Endothelial cell of umbilical vein (primary cell): Measurements from ENCODE around the gene PRIM2. TPM values are rescaled to one million over a fixed set of nuclear protein-coding genes. Genes with fewer than 3 reads are reported as not detected.

Source experiments
- BruUV-seq: library from RNA; stranded (reverse); fragments of 400-500 nt; replicated peaks from 2 replicates; lab custom pipeline; 2021; lab: Mats Ljungman, UMichigan
- CTCF ChIA-PET: fragments of 300-600, 350-600 bp; sonication (Branson Sonifier 250); formaldehyde crosslinking; loops from one replicate; lab custom pipeline; 2021; ENCODE audit warnings: antibody characterized with exemption, inconsistent platforms; lab: Charles Lee
- POLR2A ChIA-PET: fragments of 300-600, 350-600 bp; sonication (Branson Sonifier 250); formaldehyde crosslinking; loops from one replicate; lab custom pipeline; 2021; ENCODE audit warnings: antibody characterized with exemption, inconsistent platforms; lab: Charles Lee
- DNase-seq: peaks from one replicate; pipeline ENCODE4 v3.0.0-alpha.2; 2011; ENCODE audit warnings: low read depth, low spot score
- FAIRE-seq: peaks from 2 replicates; lab custom pipeline; 2011; peaks lifted over from hg19 to GRCh38; lab: Jason Lieb, UNC
- H2AFZ ChIP-seq: 2 replicates; pipeline ENCODE4 v1.6.0; 2012; ENCODE audit warnings: low read depth, low read length, control low read depth, inconsistent platforms
- H3K27ac ChIP-seq: 2 replicates; pipeline ENCODE4 v1.5.1; 2011; ENCODE audit warnings: low read depth, mild to moderate bottlenecking, control low read depth, low read length, moderate library complexity; ENCODE audit not compliant: insufficient read depth
- H3K27me3 ChIP-seq, 2 experiments: 2 replicates each; pipeline versions ENCODE4 v1.6.0 to v1.6.1; 2011; ENCODE audit warnings: low read length in 2 of 2, mixed read lengths in 1 of 2; ENCODE audit not compliant: control insufficient read depth in 2 of 2, insufficient read depth in 2 of 2
- H3K36me3 ChIP-seq, 2 experiments: 2 replicates in 1 of 2; 3 replicates in 1 of 2; pipeline ENCODE4 v1.5.1; 2011; ENCODE audit warnings: low read length in 2 of 2, mild to moderate bottlenecking in 1 of 2, moderate library complexity in 1 of 2; ENCODE audit not compliant: control insufficient read depth in 2 of 2, insufficient read depth in 2 of 2; ENCODE audit errors: extremely low read depth in 1 of 2
- H3K4me1 ChIP-seq: 3 replicates; pipeline ENCODE4 v1.5.1; 2011; ENCODE audit warnings: mild to moderate bottlenecking, low read length; ENCODE audit not compliant: control insufficient read depth, insufficient read depth; ENCODE audit errors: extremely low read depth
- H3K4me2 ChIP-seq: 2 replicates; pipeline ENCODE4 v1.6.1; 2011; ENCODE audit warnings: low read length, control low read depth, mixed read lengths; ENCODE audit not compliant: insufficient read depth
- H3K4me3 ChIP-seq, 3 experiments: fragments of 200-600 bp in 1 of 3; sonication (generic), shearing (Covaris generic) in 1 of 3; replicated peaks in 1 of 3; 2 replicates each; pipeline ENCODE4 v1.5.1; 2011 to 2016; ENCODE audit warnings: control low read depth in 3 of 3, low read length in 3 of 3, mild to moderate bottlenecking in 2 of 3, inconsistent platforms in 1 of 3, low read depth in 1 of 3, moderate library complexity in 1 of 3; ENCODE audit not compliant: insufficient read depth in 1 of 3
- H3K79me2 ChIP-seq: 2 replicates; pipeline ENCODE4 v1.6.0; 2012; ENCODE audit warnings: low read length, inconsistent platforms; ENCODE audit not compliant: control insufficient read depth, insufficient read depth
- H3K9ac ChIP-seq: replicated peaks from 2 replicates; pipeline ENCODE3; 2011; ENCODE audit warnings: low read length, control low read depth; ENCODE audit not compliant: insufficient read depth; ENCODE audit errors: extremely low read depth
- H3K9me1 ChIP-seq: replicated peaks from 3 replicates; pipeline ENCODE4 v1.6.0; 2011; ENCODE audit warnings: mild to moderate bottlenecking, low read length; ENCODE audit not compliant: control insufficient read depth, insufficient read depth; ENCODE audit errors: extremely low read depth
- H3K9me3 ChIP-seq: replicated peaks from 2 replicates; pipeline ENCODE4 v1.5.1; 2012; ENCODE audit warnings: low read length, inconsistent platforms; ENCODE audit not compliant: control insufficient read depth, insufficient read depth
- H4K20me1 ChIP-seq: replicated peaks from 2 replicates; pipeline ENCODE3; 2011; ENCODE audit warnings: mild to moderate bottlenecking, low read length; ENCODE audit not compliant: control insufficient read depth, insufficient read depth; ENCODE audit errors: extremely low read depth
- EZH2 ChIP-seq: IDR thresholded peaks from 2 replicates; pipeline ENCODE4 v1.6.1; 2012; ENCODE audit warnings: borderline replicate concordance, low read depth, mild to moderate bottlenecking, moderate library complexity, low read length, inconsistent platforms; ENCODE audit not compliant: severe bottlenecking
- FOS ChIP-seq: IDR thresholded peaks from 2 replicates; pipeline ENCODE4 v1.6.1; 2011; ENCODE audit warnings: mild to moderate bottlenecking, low read length, moderate library complexity, borderline replicate concordance; ENCODE audit not compliant: insufficient read depth
- GATA2 ChIP-seq: IDR thresholded peaks from 2 replicates; pipeline ENCODE4 v1.7.0; 2011; ENCODE audit warnings: low read depth, mild to moderate bottlenecking, moderate library complexity, mixed read lengths, low read length; ENCODE audit not compliant: insufficient read length, insufficient read depth
- JUN ChIP-seq: IDR thresholded peaks from 2 replicates; pipeline ENCODE4 v1.6.1; 2011; ENCODE audit warnings: borderline replicate concordance, low read depth; ENCODE audit not compliant: insufficient read length, insufficient read depth
- MYC ChIP-seq: IDR thresholded peaks from one replicate; pipeline ENCODE4 v1.6.1; 2011; ENCODE audit warnings: mild to moderate bottlenecking, low read depth, low read length
- POLR2A ChIP-seq: IDR thresholded peaks from 2 replicates; pipeline ENCODE4 v1.6.1; 2012; ENCODE audit warnings: low read depth, mild to moderate bottlenecking, control low read depth, low read length
- POLR2AphosphoS5 ChIP-seq: IDR thresholded peaks from 2 replicates; pipeline ENCODE4 v1.6.1; 2012; ENCODE audit warnings: low read depth, mild to moderate bottlenecking, control low read depth, low read length, moderate library complexity; ENCODE audit not compliant: insufficient read depth
- dilution Hi-C: fragments of 300-500 bp; cut with MboI; formaldehyde crosslinking; loops from one replicate; pipeline ENCODE4 v1.15.0; 2019; ENCODE audit warnings: low sequenced_read_pairs; ENCODE audit not compliant: extremely low pct_ligation_motif_present
- intact Hi-C: fragments of 100-400 bp; cut with micrococcal nuclease; formaldehyde crosslinking; loops from one replicate; pipeline ENCODE4 v1.10.0; 2022
- polyA plus RNA-seq, 4 experiments: library from polyadenylated mRNA; depleted of rRNA in 3 of 4; stranded (reverse) in 3 of 4; unstranded in 1 of 4; fragments of >200 nt; gene quantifications; 2 replicates each; pipeline versions ENCODE4 v1.2.1 to v1.2.3, GENCODE V29; 2011 to 2012; ENCODE audit warnings: missing spikeins in 1 of 4
- total RNA-seq: library from RNA; stranded (reverse); gene quantifications from 2 replicates; pipeline ENCODE4 v1.2.3, GENCODE V29; 2021
- TF ChIP-seq, protein P1 (sequence below), 2 donors: IDR thresholded peaks; 1 replicate in 1 of 2; 2 replicates in 1 of 2; pipeline ENCODE4 v1.5.1; 2011; ENCODE audit warnings: low read length in 2 of 2, mild to moderate bottlenecking in 2 of 2, moderate library complexity in 2 of 2, control low read depth in 1 of 2, inconsistent platforms in 1 of 2, low read depth in 1 of 2; ENCODE audit not compliant: insufficient read depth in 1 of 2; ENCODE audit errors: extremely low read depth in 1 of 2
- TF ChIP-seq, protein P2 (sequence below): IDR thresholded peaks from 2 replicates; pipeline ENCODE4 v1.6.1; 2011; ENCODE audit not compliant: insufficient read depth, insufficient read length

Gene PRIM2
- total and polyA plus RNA-seq, 2 donors (not counting 3 experiments of a cell fraction or from before 2014, with no cell fraction given): 5.3 to 21.0 TPM

- no peak for FAIRE-seq
- ChIA-PET CTCF (no interaction called here), POLR2A (no interaction called here)
- dilution Hi-C loops: no loop called here
- H3K79me2 ChIP-seq: peaks cover 7% of the 10 kb centered on the region
- intact Hi-C loops: no loop called here
- H3K4me1 ChIP-seq: no peaks in the 10 kb centered on the region
- H2AFZ ChIP-seq: no peak overlapping the region
- H3K4me3 ChIP-seq: no peak overlapping the region
- H3K27ac ChIP-seq: no peak overlapping the region
- no peak overlapping the region for H3K9ac ChIP-seq
- no peaks in the 10 kb centered on the region for H3K9me3 ChIP-seq
- BruUV-seq: no TSS peak
- peaks cover 2 to 5% of the 10 kb centered on the region in 2 experiments for H3K36me3 ChIP-seq
- no peaks in the 10 kb centered on the region for H3K9me1 ChIP-seq
- H4K20me1 ChIP-seq: no peaks in the 10 kb centered on the region
- no peak overlapping the region for H3K4me2 ChIP-seq
- TF ChIP-seq EZH2 (no peak), FOS (no peak), MYC (no peak), POLR2AphosphoS5 (no peak), JUN (no peak), POLR2A (no peak), GATA2 (no peak)
- TF ChIP-seq, protein P1, sequence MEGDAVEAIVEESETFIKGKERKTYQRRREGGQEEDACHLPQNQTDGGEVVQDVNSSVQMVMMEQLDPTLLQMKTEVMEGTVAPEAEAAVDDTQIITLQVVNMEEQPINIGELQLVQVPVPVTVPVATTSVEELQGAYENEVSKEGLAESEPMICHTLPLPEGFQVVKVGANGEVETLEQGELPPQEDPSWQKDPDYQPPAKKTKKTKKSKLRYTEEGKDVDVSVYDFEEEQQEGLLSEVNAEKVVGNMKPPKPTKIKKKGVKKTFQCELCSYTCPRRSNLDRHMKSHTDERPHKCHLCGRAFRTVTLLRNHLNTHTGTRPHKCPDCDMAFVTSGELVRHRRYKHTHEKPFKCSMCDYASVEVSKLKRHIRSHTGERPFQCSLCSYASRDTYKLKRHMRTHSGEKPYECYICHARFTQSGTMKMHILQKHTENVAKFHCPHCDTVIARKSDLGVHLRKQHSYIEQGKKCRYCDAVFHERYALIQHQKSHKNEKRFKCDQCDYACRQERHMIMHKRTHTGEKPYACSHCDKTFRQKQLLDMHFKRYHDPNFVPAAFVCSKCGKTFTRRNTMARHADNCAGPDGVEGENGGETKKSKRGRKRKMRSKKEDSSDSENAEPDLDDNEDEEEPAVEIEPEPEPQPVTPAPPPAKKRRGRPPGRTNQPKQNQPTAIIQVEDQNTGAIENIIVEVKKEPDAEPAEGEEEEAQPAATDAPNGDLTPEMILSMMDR (IDR thresholded peaks at IDR 0.05; ENCODE audit: extremely low read depth in 1 of 2, insufficient read depth in 1 of 2, low read depth in 1 of 2, low read length in 2 of 2): no peak
- TF ChIP-seq, protein P2, sequence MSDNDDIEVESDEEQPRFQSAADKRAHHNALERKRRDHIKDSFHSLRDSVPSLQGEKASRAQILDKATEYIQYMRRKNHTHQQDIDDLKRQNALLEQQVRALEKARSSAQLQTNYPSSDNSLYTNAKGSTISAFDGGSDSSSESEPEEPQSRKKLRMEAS: no peak
- H3K27me3 ChIP-seq: no peaks in the 10 kb centered on the region
- DNase-seq: no peak
Measured at GRCh38 chr6:57329933-57330332, 12.5 kb downstream of the PRIM2 start.
